Non-pigmented ciliary epithelial cell (primary cell): ENCODE data around the gene TBPL1.

Experiments
- DNase-seq: peaks from one replicate; pipeline ENCODE4 v3.0.0-alpha.2; 2010; ENCODE audit warnings: low read depth

TBPL1 gene

GRCh38 chr6:134007077-134007476, 54.1 kb downstream of the TBPL1 start:
- no peak for DNase-seq

- DNase-seq = no peak
Measured at GRCh38 chr6:134009876-134010275, 56.9 kb downstream of the TBPL1 start.

GRCh38 chr6:134010400-134010799, 57.4 kb downstream of the TBPL1 start:
- DNase-seq = no peak

GRCh38 chr6:134010974-134011373, 58.0 kb downstream of the TBPL1 start:
- DNase-seq = no peak

- DNase-seq = no peak
Measured at GRCh38 chr6:134014588-134015137, 61.6 kb downstream of the TBPL1 start.

GRCh38 chr6:134015719-134016557, 62.9 kb downstream of the TBPL1 start:
- no peak for DNase-seq

GRCh38 chr6:134016558-134016814, 63.5 kb downstream of the TBPL1 start:
- no peak for DNase-seq

- DNase-seq = no peak
Measured at GRCh38 chr6:134020071-134020470, 67.0 kb downstream of the TBPL1 start.

- DNase-seq = no peak
Measured at GRCh38 chr6:134020543-134020942, 67.5 kb downstream of the TBPL1 start.

- DNase-seq = no peak
Measured at GRCh38 chr6:134020968-134021367, 67.9 kb downstream of the TBPL1 start.

- no peak for DNase-seq
Measured at GRCh38 chr6:134021396-134022122, 68.5 kb downstream of the TBPL1 start.

- DNase-seq = no peak
Measured at GRCh38 chr6:134022650-134023049, 69.6 kb downstream of the TBPL1 start.

GRCh38 chr6:134026597-134026996, 73.6 kb downstream of the TBPL1 start:
- peak; percentile 15 for DNase-seq

GRCh38 chr6:134028438-134028837, 75.4 kb downstream of the TBPL1 start:
- DNase-seq = no peak

GRCh38 chr6:134029495-134030455, 76.8 kb downstream of the TBPL1 start:
- no peak for DNase-seq

GRCh38 chr6:134031696-134032255, 78.8 kb downstream of the TBPL1 start:
- DNase-seq = no peak

- no peak for DNase-seq
Measured at GRCh38 chr6:134034478-134034877, 81.5 kb downstream of the TBPL1 start.

- DNase-seq = no peak
Measured at GRCh38 chr6:134034961-134035822, 82.2 kb downstream of the TBPL1 start.

GRCh38 chr6:134035823-134036296, 82.8 kb downstream of the TBPL1 start:
- DNase-seq = no peak

GRCh38 chr6:134039116-134039515, 86.1 kb downstream of the TBPL1 start:
- no peak for DNase-seq
